ENCODE results near the gene FSTL5. TPM values are rescaled to one million over a fixed set of nuclear protein-coding genes. Genes with fewer than 3 reads are reported as not detected.

The FSTL5 gene
- total RNA-seq, 2 donors from 2014 or later: 0.13 TPM; not detected in 1

GRCh38 chr4:161498155-161498554, 665.6 kb downstream of the FSTL5 start:
- no peak overlapping the region for H3K27ac ChIP-seq
- no peak overlapping the region for H3K4me3 ChIP-seq
- no peak for DNase-seq
- intact Hi-C loops (cut with DNase I): no loop called here
- H3K4me1 ChIP-seq: no peaks in the 10 kb centered on the region
- H3K27me3 ChIP-seq: no peaks in the 10 kb centered on the region
- H3K36me3 ChIP-seq: no peaks in the 10 kb centered on the region
- no peak overlapping the region for H3K9ac ChIP-seq (ENCODE audit: low read depth in 2 of 2, low read length in 2 of 2)
- no peaks in the 10 kb centered on the region for H3K9me3 ChIP-seq
- TF ChIP-seq, protein P1, sequence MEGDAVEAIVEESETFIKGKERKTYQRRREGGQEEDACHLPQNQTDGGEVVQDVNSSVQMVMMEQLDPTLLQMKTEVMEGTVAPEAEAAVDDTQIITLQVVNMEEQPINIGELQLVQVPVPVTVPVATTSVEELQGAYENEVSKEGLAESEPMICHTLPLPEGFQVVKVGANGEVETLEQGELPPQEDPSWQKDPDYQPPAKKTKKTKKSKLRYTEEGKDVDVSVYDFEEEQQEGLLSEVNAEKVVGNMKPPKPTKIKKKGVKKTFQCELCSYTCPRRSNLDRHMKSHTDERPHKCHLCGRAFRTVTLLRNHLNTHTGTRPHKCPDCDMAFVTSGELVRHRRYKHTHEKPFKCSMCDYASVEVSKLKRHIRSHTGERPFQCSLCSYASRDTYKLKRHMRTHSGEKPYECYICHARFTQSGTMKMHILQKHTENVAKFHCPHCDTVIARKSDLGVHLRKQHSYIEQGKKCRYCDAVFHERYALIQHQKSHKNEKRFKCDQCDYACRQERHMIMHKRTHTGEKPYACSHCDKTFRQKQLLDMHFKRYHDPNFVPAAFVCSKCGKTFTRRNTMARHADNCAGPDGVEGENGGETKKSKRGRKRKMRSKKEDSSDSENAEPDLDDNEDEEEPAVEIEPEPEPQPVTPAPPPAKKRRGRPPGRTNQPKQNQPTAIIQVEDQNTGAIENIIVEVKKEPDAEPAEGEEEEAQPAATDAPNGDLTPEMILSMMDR (IDR thresholded peaks at IDR 0.05): no peak

DNA sequence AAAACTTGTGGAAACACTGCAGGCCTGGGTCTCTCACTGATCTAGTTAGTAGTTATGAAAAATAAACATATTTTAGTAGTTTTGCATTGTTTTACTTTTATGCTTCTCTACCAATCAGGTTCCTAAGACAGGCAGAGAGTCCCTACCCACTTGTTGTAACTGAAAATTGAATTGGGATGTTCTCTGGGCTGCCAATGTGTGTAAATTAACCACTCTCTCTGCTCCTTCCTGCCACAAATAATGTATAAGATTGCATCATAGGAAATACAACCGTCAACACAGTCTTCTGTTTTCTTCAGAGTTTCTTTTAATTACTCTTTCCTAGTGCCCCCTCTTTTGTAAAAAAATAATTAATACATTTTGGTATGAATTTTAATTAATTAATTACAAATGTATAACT, 677.3 kb downstream of the FSTL5 start:
- intact Hi-C loops (cut with DNase I): no loop called here
- H3K9ac ChIP-seq (ENCODE audit: low read depth in 2 of 2, low read length in 2 of 2): no peak overlapping the region
- no peaks in the 10 kb centered on the region for H3K27me3 ChIP-seq
- H3K36me3 ChIP-seq: no peaks in the 10 kb centered on the region
- H3K9me3 ChIP-seq: no peaks in the 10 kb centered on the region
- DNase-seq: no peak
- TF ChIP-seq, protein P1 (IDR thresholded peaks at IDR 0.05): no peak
- no peak overlapping the region for H3K4me3 ChIP-seq
- no peaks in the 10 kb centered on the region for H3K4me1 ChIP-seq
- no peak overlapping the region for H3K27ac ChIP-seq

DNA sequence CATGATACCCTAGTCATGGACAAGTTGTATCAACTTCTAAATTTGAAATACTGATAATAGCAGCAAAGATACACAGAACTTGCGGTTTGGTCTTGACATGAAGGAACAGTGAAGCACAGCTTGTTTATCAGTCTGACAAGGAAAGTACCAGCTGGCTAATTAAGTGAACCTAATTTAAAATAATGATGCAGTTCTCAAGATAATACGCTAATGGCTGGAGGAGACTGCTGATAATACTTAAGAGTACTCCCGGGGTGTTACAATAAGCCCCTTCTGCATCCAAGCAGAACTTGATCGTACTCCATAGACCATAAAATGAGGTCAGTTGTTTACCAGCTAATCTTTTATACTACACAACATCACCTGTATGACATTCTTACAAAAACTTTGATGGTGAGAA, 697.5 kb downstream of the FSTL5 start:
- H3K9ac ChIP-seq (ENCODE audit: low read depth in 2 of 2, low read length in 2 of 2): no peak overlapping the region
- no peaks in the 10 kb centered on the region for H3K9me3 ChIP-seq

DNA sequence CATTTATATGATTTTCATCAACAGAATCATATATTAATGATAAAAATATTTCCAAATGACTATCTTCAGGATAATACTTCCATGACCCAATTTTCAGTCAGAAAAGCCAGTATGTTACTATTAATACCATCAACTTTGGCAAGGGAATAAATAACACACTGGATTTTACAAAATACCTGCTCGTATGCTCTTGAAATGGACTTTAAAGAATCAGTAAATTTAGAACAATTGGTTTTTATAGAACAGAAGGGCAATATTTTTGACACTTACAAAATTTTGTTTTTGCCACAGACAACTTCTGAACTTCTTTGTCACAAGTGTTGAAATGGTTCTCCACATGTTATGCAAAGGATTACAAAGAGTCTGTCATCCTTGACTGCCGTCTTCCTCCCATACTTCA, 700.4 kb downstream of the FSTL5 start:
- no peak overlapping the region for H3K27ac ChIP-seq
- intact Hi-C loops (cut with DNase I): no loop called here
- DNase-seq: no peak

More for the DNA sequence above, 697.5 kb downstream of the FSTL5 start:
- intact Hi-C loops (cut with DNase I): no loop called here
- DNase-seq: no peak
- TF ChIP-seq, protein P1 (IDR thresholded peaks at IDR 0.05): no peak
- Histone ChIP-seq H3K4me1 (no peaks in the 10 kb centered on the region), H3K4me3 (no peak overlapping the region), H3K27ac (no peak overlapping the region), H3K27me3 (no peaks in the 10 kb centered on the region), H3K36me3 (no peaks in the 10 kb centered on the region)

DNA sequence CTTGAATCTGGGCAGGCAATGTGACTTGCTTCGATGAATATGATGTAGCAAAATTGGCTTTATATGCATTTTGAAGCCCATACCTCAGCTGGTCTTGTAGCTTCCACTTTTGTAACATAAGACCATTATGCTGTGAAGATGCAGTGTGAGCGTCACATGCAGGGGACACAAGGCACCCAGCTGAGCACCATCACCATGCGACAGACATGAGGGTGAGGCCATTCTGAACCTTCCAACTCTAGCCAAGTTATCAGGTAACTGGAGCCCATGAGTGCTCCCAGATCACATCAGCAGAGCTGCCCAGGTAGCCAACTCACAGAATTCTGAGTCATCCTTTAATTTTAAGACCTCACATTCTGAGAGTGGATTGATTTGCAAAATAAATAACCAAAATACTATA, 705.9 kb downstream of the FSTL5 start:
- no peak overlapping the region for H3K9ac ChIP-seq (ENCODE audit: low read depth in 2 of 2, low read length in 2 of 2)
- intact Hi-C loops (cut with DNase I): no loop called here
- H3K4me1 ChIP-seq: no peaks in the 10 kb centered on the region
- TF ChIP-seq, protein P1 (IDR thresholded peaks at IDR 0.05): no peak
- no peaks in the 10 kb centered on the region for H3K27me3 ChIP-seq
- H3K27ac ChIP-seq: no peak overlapping the region
- H3K9me3 ChIP-seq: no peaks in the 10 kb centered on the region
- no peak overlapping the region for H3K4me3 ChIP-seq
- H3K36me3 ChIP-seq: no peaks in the 10 kb centered on the region
- DNase-seq: no peak

More for the DNA sequence above, 700.4 kb downstream of the FSTL5 start:
- Histone ChIP-seq H3K27me3 (no peaks in the 10 kb centered on the region), H3K9ac (ENCODE audit: low read depth in 2 of 2, low read length in 2 of 2) (no peak overlapping the region), H3K4me3 (no peak overlapping the region), H3K36me3 (no peaks in the 10 kb centered on the region), H3K9me3 (no peaks in the 10 kb centered on the region), H3K4me1 (no peaks in the 10 kb centered on the region)
- TF ChIP-seq, protein P1 (IDR thresholded peaks at IDR 0.05): no peak

DNA sequence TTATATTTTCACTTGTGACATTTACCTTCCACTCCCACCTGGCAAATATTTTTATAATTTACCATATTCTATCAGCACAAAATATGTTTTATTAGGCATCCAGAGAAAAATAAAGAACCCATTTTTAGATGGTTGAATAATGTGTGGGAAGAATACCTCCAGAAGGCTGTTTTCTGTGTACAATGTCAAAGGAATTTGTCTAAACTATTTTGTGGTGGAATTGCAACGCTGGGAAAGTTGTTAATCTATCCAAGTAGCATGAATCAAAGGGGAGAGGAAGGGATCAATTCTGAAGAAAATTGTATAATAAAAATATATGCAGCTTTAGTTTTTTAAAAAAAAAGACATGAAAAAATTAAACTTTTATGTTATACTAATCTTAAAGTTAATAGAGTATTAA, 706.5 kb downstream of the FSTL5 start:
- DNase-seq: no peak
- no peaks in the 10 kb centered on the region for H3K9me3 ChIP-seq
- no peak overlapping the region for H3K4me3 ChIP-seq
- TF ChIP-seq, protein P1 (IDR thresholded peaks at IDR 0.05): no peak
- no peak overlapping the region for H3K27ac ChIP-seq
- H3K9ac ChIP-seq (ENCODE audit: low read depth in 2 of 2, low read length in 2 of 2): no peak overlapping the region
- intact Hi-C loops (cut with DNase I): no loop called here
- H3K27me3 ChIP-seq: no peaks in the 10 kb centered on the region
- H3K36me3 ChIP-seq: no peaks in the 10 kb centered on the region
- no peaks in the 10 kb centered on the region for H3K4me1 ChIP-seq
